GM19099 (cell line): ENCODE measurements around the gene ZNF606.

Source experiments
- POLR2A ChIP-seq: IDR thresholded peaks from 3 replicates; pipeline ENCODE4 v1.6.1; 2011; ENCODE audit warnings: low read depth; ENCODE audit not compliant: insufficient read length; ENCODE audit errors: extremely low read depth

ZNF606 gene

GRCh38 chr19:57961785-57962184 is 40.8 kb downstream of the ZNF606 start:
- no peak for TF ChIP-seq POLR2A

GRCh38 chr19:57954996-57955395 is 47.6 kb downstream of the ZNF606 start:
- no peak for TF ChIP-seq POLR2A

DNA sequence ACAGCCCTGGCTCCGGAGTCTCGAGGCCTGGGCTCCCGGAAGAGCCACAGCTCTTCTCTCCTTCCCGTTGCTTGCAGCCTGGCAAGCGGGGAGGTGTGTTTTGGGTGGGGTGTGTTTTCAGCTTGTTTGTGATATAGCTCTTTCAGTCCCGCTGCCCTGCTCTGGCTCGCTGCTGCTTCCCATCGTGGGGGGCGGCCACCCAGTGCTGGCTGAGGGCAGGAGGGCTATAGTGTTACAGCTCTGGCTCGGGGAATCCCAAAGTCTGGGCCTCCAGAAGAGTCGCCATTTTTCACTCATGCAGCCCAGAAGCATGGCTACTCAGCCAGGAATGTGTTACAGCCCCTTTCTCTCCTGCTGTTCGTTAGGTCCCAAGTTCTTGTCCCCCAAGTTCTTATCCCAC is 52.9 kb downstream of the ZNF606 start:
- TF ChIP-seq POLR2A = no peak

GRCh38 chr19:57949296-57949695 is 53.3 kb downstream of the ZNF606 start:
- TF ChIP-seq POLR2A = no peak

DNA sequence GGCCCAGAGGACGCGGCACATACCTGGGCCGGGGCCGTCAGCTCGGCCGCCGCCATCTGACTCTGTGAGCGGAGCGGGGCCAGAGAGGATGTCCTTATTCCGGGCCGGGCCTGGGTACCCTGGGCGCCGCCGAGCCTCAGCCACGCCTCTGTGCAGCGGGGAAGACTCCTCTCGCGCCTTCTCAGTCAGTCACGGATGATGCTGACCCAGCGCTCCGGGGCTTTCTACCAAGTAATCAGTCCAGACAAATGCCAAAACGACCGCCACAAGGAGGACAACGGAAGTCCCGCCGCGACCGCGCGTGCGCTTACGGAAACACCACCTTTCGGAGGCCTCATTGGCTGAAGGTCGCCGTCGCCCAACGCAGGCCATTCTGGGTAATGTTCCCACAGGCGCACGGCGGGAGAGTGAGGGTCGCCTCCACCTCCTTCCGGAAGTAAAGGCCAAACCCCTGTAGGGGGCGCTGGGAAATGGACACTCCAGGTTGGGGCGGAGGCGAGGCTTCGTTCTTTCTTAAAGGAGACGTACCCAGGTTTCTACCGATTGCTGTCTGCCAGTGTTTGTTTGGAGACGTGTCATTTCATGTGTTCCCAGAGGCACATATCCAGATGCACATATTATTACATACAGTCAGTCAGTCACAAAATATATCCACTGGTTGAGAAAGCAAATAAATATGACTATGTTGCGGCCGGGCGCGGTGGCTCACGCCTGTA is 55.0 kb downstream of the ZNF606 start, which contains the start of gene ZNF256:
TSS of gene ZNF256 (minus strand) at position 288 of the 716 bp plus-strand sequence. CDS start at position 56, 232 bp downstream.
- peak; percentile 65 for TF ChIP-seq POLR2A

DNA sequence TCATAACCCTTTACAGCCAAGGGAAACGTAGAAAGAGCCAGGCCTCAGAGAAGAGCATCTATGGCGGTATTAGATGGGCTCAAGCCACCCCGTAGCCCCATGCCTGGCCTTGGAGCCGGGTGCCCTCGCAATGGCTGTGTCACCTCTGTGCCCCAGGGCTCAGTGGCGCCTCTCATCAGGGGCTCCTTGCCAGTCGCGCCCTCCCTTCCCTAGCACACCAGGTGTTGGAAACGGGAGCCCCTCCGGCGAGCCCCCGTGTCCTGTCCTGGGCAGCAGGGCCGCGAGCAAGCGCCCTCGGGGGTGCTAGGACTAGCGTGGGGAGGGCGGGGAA is 55.6 kb downstream of the ZNF606 start:
- TF ChIP-seq POLR2A = no peak

DNA sequence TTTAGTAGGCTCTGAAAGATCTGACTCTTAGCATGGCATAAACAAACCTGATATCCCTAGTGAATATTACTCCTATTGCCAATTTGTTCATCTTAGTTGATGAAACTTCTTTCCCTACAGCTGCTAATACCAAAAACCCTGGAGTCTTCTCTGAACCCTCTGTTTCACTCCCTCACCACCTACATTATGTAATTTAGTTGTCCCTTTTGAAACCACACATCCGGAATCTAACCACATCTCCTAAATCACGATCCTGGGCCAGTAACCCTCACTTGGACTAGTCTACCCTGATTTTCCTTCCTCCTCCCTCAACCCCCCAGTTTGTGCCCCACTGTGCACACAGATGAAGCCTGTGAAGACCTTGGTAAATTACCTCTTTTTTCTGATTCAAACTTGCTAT is 56.3 kb downstream of the ZNF606 start:
- no peak for TF ChIP-seq POLR2A

DNA sequence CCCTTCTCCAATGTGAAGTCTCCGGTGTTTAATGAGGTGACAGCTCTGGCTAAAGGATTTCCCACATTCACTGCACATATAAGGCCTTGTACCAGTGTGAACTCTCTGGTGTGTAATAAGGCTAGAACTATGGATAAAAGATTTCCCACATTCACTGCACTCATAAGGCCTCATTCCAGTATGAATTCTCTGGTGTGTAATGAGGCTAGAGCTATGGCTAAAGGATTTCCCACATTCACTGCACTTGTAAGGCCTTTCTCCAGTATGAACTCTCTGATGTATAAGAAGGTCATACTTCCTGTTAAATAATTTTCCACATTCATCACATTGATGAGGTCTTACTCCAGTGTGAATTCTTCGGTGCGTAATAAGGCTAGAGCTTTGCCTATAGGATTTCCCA is 61.0 kb downstream of the ZNF606 start:
- no peak for TF ChIP-seq POLR2A

- no peak for TF ChIP-seq POLR2A
These were observed 66.9 kb downstream of the ZNF606 start for GRCh38 chr19:57935731-57936130.

- no peak for TF ChIP-seq POLR2A
These were observed 67.6 kb downstream of the ZNF606 start, which contains the start of gene ZNF418 for GRCh38 chr19:57934820-57935665. Gene ZNF418, minus strand, starts transcription at chr19:57935402. Its CDS starts 1,580 bp downstream, at chr19:57933822.

DNA sequence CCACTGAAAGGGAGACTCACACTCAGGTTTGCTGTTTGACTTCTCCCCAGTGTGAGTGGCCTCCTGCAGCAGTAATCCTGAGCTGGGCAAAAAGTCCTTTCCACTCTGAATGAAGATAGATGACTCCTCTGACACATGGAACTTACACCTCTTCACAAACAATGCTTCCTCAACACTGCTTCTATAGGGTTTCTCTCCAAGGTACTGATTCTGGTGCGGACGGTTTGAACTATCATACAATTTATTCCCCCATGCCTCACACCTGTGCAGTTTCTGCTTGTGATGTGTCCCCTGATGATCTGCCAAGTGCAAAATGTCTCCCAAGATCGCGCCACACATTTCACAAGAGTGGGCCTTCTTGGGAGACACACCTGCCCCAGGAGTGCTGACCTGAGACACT is 75.0 kb downstream of the ZNF606 start:
- TF ChIP-seq POLR2A = no peak
